GM13976 (cell line): ENCODE data around the gene CCNT1.

ENCODE experiments used
- DNase-seq: peaks from one replicate; pipeline ENCODE4 v3.0.0; 2012; ENCODE audit warnings: low spot score
- CTCF ChIP-seq: IDR thresholded peaks from 2 replicates; pipeline ENCODE4 v1.5.1; 2012; ENCODE audit warnings: borderline replicate concordance, mild to moderate bottlenecking; ENCODE audit not compliant: insufficient read depth; ENCODE audit errors: extremely low read depth, missing control alignments, control extremely low read depth
- in situ Hi-C: fragments of 300-500 bp; cut with MboI; formaldehyde crosslinking; loops from one replicate; pipeline ENCODE4 v1.12.0; 2022; ENCODE audit warnings: low sequenced_read_pairs, mixed read lengths, inconsistent platforms; ENCODE audit not compliant: unreplicated experiment

The CCNT1 gene

GRCh38 chr12:48693572-48693971 is 22.9 kb downstream of the CCNT1 start:
- DNase-seq = no peak
- in situ Hi-C loops = no loop called here
- TF ChIP-seq CTCF = no peak

GRCh38 chr12:48691826-48692487 is 24.6 kb downstream of the CCNT1 start:
- in situ Hi-C loops = no loop called here
- TF ChIP-seq CTCF = no peak
- no peak for DNase-seq

- no peak for TF ChIP-seq CTCF
- in situ Hi-C loops = no loop called here
- DNase-seq = no peak
Measured at GRCh38 chr12:48690990-48691389, 25.5 kb downstream of the CCNT1 start.

GRCh38 chr12:48690436-48690835 is 26.1 kb downstream of the CCNT1 start:
- in situ Hi-C loops = no loop called here
- no peak for DNase-seq
- TF ChIP-seq CTCF = no peak

GRCh38 chr12:48688836-48689235 is 27.7 kb downstream of the CCNT1 start:
- TF ChIP-seq CTCF = no peak
- no peak for DNase-seq
- in situ Hi-C loops = no loop called here

GRCh38 chr12:48687592-48687991 is 28.9 kb downstream of the CCNT1 start:
- DNase-seq = no peak
- no peak for TF ChIP-seq CTCF
- in situ Hi-C loops = no loop called here
